Cortex of kidney (tissue), 1 donor: ENCODE data around the gene BICD2.

ENCODE experiments used
- DNase-seq: peaks from one replicate; lab custom pipeline; 2025; lab: John Stamatoyannopoulos, UW

BICD2 gene

GRCh38 chr9:92714787-92715487 lies 49.7 kb downstream of the BICD2 start:
- DNase-seq = no peak

GRCh38 chr9:92714016-92714415 lies 50.6 kb downstream of the BICD2 start:
- DNase-seq = no peak

- no peak for DNase-seq
Observed at GRCh38 chr9:92713528-92713927, 51.1 kb downstream of the BICD2 start.

GRCh38 chr9:92712767-92713166 lies 51.9 kb downstream of the BICD2 start:
- no peak for DNase-seq

- no peak for DNase-seq
Observed at GRCh38 chr9:92711844-92712243, 52.8 kb downstream of the BICD2 start.

- no peak for DNase-seq
Observed at GRCh38 chr9:92711146-92711545, 53.5 kb downstream of the BICD2 start.

- no peak for DNase-seq
Observed at GRCh38 chr9:92710368-92710767, 54.3 kb downstream of the BICD2 start.

GRCh38 chr9:92709954-92710353 lies 54.7 kb downstream of the BICD2 start:
- DNase-seq = no peak

GRCh38 chr9:92709240-92709639 lies 55.4 kb downstream of the BICD2 start:
- no peak for DNase-seq

GRCh38 chr9:92707530-92707929 lies 57.1 kb downstream of the BICD2 start:
- no peak for DNase-seq

- no peak for DNase-seq
Observed at GRCh38 chr9:92706218-92706940, 58.3 kb downstream of the BICD2 start.

- no peak for DNase-seq
Observed at GRCh38 chr9:92704528-92704927, 60.1 kb downstream of the BICD2 start.

- DNase-seq = no peak
Observed at GRCh38 chr9:92696619-92697018, 68.0 kb downstream of the BICD2 start.

GRCh38 chr9:92686954-92687353 lies 77.7 kb downstream of the BICD2 start:
- DNase-seq = no peak

GRCh38 chr9:92685022-92685421 lies 79.6 kb downstream of the BICD2 start:
- no peak for DNase-seq

GRCh38 chr9:92682269-92682668 lies 82.4 kb downstream of the BICD2 start:
- no peak for DNase-seq

- no peak for DNase-seq
Observed at GRCh38 chr9:92680166-92681119, 84.2 kb downstream of the BICD2 start.

GRCh38 chr9:92679413-92680165 lies 85.0 kb downstream of the BICD2 start:
- no peak for DNase-seq

GRCh38 chr9:92671323-92671722 lies 93.3 kb downstream of the BICD2 start:
- no peak for DNase-seq

- peak; percentile 76 for DNase-seq
Observed at GRCh38 chr9:92669890-92670708, 94.5 kb downstream of the BICD2 start, which contains the start of gene IPPK. Gene IPPK (minus strand): TSS chr9:92670131. CDS start chr9:92669988, 143 bp downstream.

- DNase-seq = no peak
Observed at GRCh38 chr9:92669527-92669889, 95.1 kb downstream of the BICD2 start.
